H1 (cell line): ENCODE measurements around the gene PRR33. TPM values are rescaled to one million over a fixed set of nuclear protein-coding genes. Genes with fewer than 3 reads are reported as not detected.

Experiments used
- CTCF ChIA-PET: fragments of 300-600 bp; sonication (Branson Sonifier 250); formaldehyde crosslinking; loops from one replicate; lab custom pipeline; 2021; ENCODE audit not compliant: partially characterized antibody; lab: Charles Lee
- POLR2A ChIA-PET: fragments of 300-600 bp; sonication (Branson Sonifier 250); formaldehyde crosslinking; loops from one replicate; lab custom pipeline; 2021; ENCODE audit warnings: inconsistent platforms; ENCODE audit not compliant: partially characterized antibody; lab: Charles Lee
- DNase-seq, 2 experiments: peaks; one replicate each; pipeline versions ENCODE4 v3.0.0 to v3.0.0-alpha.2; 2010 to 2022; ENCODE audit warnings: low spot score in 2 of 2, low read depth in 1 of 2, mixed read lengths in 1 of 2
- FAIRE-seq: peaks from 2 replicates; lab custom pipeline; 2011; peaks lifted over from hg19 to GRCh38; lab: Jason Lieb, UNC
- H2AFZ ChIP-seq: 2 replicates; pipeline ENCODE4 v1.8.1; 2012; ENCODE audit warnings: low read length, inconsistent platforms
- H2AK5ac ChIP-seq: 2 replicates; pipeline ENCODE4 v1.6.1; 2013; ENCODE audit warnings: low read depth, low read length
- H2BK120ac ChIP-seq: replicated peaks from 2 replicates; pipeline ENCODE3; 2013; ENCODE audit warnings: low read depth, low read length, inconsistent platforms
- H2BK12ac ChIP-seq: 2 replicates; pipeline ENCODE4 v1.6.1; 2013; ENCODE audit warnings: low read depth, low read length
- H2BK15ac ChIP-seq: 2 replicates; pipeline ENCODE4 v1.6.1; 2013; ENCODE audit warnings: low read length
- H2BK20ac ChIP-seq: 2 replicates; pipeline ENCODE4 v1.6.1; 2013; ENCODE audit warnings: low read length
- H2BK5ac ChIP-seq: 2 replicates; pipeline ENCODE4 v1.6.1; 2013; ENCODE audit warnings: low read depth, low read length
- H3K14ac ChIP-seq: 2 replicates; pipeline ENCODE4 v1.6.1; 2013; ENCODE audit warnings: inconsistent platforms; ENCODE audit not compliant: insufficient read length
- H3K18ac ChIP-seq: 2 replicates; pipeline ENCODE4 v1.6.1; 2013; ENCODE audit warnings: low read length; ENCODE audit errors: extremely low read depth
- H3K23ac ChIP-seq: 2 replicates; pipeline ENCODE4 v1.6.1; 2013; ENCODE audit warnings: inconsistent platforms; ENCODE audit not compliant: insufficient read length
- H3K23me2 ChIP-seq: 2 replicates; pipeline ENCODE4 v1.6.1; 2013; ENCODE audit warnings: low read depth, low read length
- H3K27ac ChIP-seq: 2 replicates; pipeline ENCODE4 v1.6.1; 2011; ENCODE audit warnings: low read depth, low read length, inconsistent platforms
- H3K27me3 ChIP-seq, 4 experiments: replicated peaks in 1 of 4; 1 replicate in 1 of 4; 2 replicates in 3 of 4; pipeline versions ENCODE4 v1.6.1 to v1.8.1; 2011 to 2013; ENCODE audit warnings: low read length in 3 of 4, mild to moderate bottlenecking in 3 of 4, inconsistent platforms in 2 of 4, mixed read lengths in 2 of 4, moderate library complexity in 1 of 4; ENCODE audit not compliant: control insufficient read depth in 3 of 4, insufficient read depth in 3 of 4; ENCODE audit errors: extremely low read depth in 1 of 4
- H3K36me3 ChIP-seq, 4 experiments: 2 replicates each; pipeline versions ENCODE4 v1.6.1 to v1.8.1; 2011 to 2013; ENCODE audit warnings: mild to moderate bottlenecking in 4 of 4, low read length in 3 of 4, moderate library complexity in 2 of 4, control low read depth in 1 of 4, inconsistent platforms in 1 of 4; ENCODE audit not compliant: insufficient read depth in 4 of 4, control insufficient read depth in 2 of 4
- H3K4ac ChIP-seq: replicated peaks from 2 replicates; pipeline ENCODE3; 2013; ENCODE audit warnings: low read length, low read depth, mixed read lengths, inconsistent platforms; ENCODE audit not compliant: insufficient read length
- H3K4me1 ChIP-seq, 4 experiments: replicated peaks in 1 of 4; 1 replicate in 1 of 4; 2 replicates in 3 of 4; pipeline versions ENCODE4 v1.6.1 to v1.8.1; 2011 to 2013; ENCODE audit warnings: low read length in 3 of 4, inconsistent platforms in 2 of 4, mixed read lengths in 1 of 4; ENCODE audit not compliant: insufficient read depth in 4 of 4, control insufficient read depth in 3 of 4
- H3K4me2 ChIP-seq, 2 experiments: 2 replicates each; pipeline versions ENCODE4 v1.6.1 to v1.8.1; 2011 to 2013; ENCODE audit warnings: low read depth in 2 of 2, low read length in 2 of 2, control low read depth in 1 of 2, inconsistent platforms in 1 of 2, mild to moderate bottlenecking in 1 of 2; ENCODE audit not compliant: insufficient read depth in 1 of 2
- H3K4me3 ChIP-seq, 4 experiments: fragments of 200-600, 300-600 bp in 1 of 4; sonication (generic), shearing (Covaris generic), sonication (Bioruptor Twin) in 1 of 4; 2 replicates each; pipeline versions ENCODE4 v1.5.1 to v1.8.1; 2011 to 2016; ENCODE audit warnings: low read length in 4 of 4, low read depth in 3 of 4, control low read depth in 2 of 4, inconsistent platforms in 2 of 4, mild to moderate bottlenecking in 2 of 4, mixed read lengths in 1 of 4, moderate library complexity in 1 of 4; ENCODE audit not compliant: insufficient read depth in 2 of 4; ENCODE audit errors: extremely low read depth in 1 of 4
- H3K56ac ChIP-seq: replicated peaks from 2 replicates; pipeline ENCODE3; 2013; ENCODE audit warnings: low read depth, mild to moderate bottlenecking, mixed read lengths, low read length, inconsistent platforms; ENCODE audit not compliant: insufficient read length
- H3K79me1 ChIP-seq: 2 replicates; pipeline ENCODE4 v1.6.1; 2013; ENCODE audit warnings: low read depth, low read length, control low read depth
- H3K79me2 ChIP-seq, 2 experiments: 2 replicates each; pipeline versions ENCODE4 v1.6.1 to v1.8.1; 2012 to 2013; ENCODE audit warnings: low read length in 2 of 2, mild to moderate bottlenecking in 2 of 2, inconsistent platforms in 1 of 2; ENCODE audit not compliant: insufficient read depth in 2 of 2, control insufficient read depth in 1 of 2
- H3K9ac ChIP-seq, 4 experiments: replicated peaks in 1 of 4; 1 replicate in 1 of 4; 2 replicates in 3 of 4; pipeline versions ENCODE4 v1.6.1 to v1.8.1; 2011 to 2013; ENCODE audit warnings: low read depth in 3 of 4, low read length in 3 of 4, control low read depth in 2 of 4, mild to moderate bottlenecking in 2 of 4, moderate library complexity in 2 of 4, inconsistent platforms in 1 of 4; ENCODE audit errors: extremely low read depth in 1 of 4
- H3K9me3 ChIP-seq, 2 experiments: 2 replicates each; pipeline versions ENCODE4 v1.6.1 to v1.8.1; 2012 to 2013; ENCODE audit warnings: mild to moderate bottlenecking in 2 of 2, moderate library complexity in 2 of 2, control low read depth in 1 of 2, inconsistent platforms in 1 of 2, low read depth in 1 of 2, low read length in 1 of 2, mixed read lengths in 1 of 2; ENCODE audit not compliant: insufficient read depth in 2 of 2
- H4K20me1 ChIP-seq, 2 experiments: replicated peaks in 1 of 2; 2 replicates each; pipeline versions ENCODE3 to v1.8.1; 2011 to 2013; ENCODE audit warnings: inconsistent platforms in 2 of 2, low read length in 2 of 2, mild to moderate bottlenecking in 1 of 2; ENCODE audit not compliant: insufficient read depth in 2 of 2, control insufficient read depth in 1 of 2
- H4K5ac ChIP-seq: 2 replicates; pipeline ENCODE4 v1.6.1; 2013; ENCODE audit warnings: low read length, low read depth, mixed read lengths, inconsistent platforms; ENCODE audit not compliant: insufficient read length
- H4K8ac ChIP-seq: 2 replicates; pipeline ENCODE4 v1.8.0; 2013; ENCODE audit warnings: mild to moderate bottlenecking, moderate library complexity, low read length, inconsistent platforms; ENCODE audit not compliant: insufficient read depth; ENCODE audit errors: extremely low read depth
- H4K91ac ChIP-seq: replicated peaks from 2 replicates; pipeline ENCODE3; 2013; ENCODE audit warnings: low read length, mixed read lengths, inconsistent platforms; ENCODE audit not compliant: insufficient read length
- ATF3 ChIP-seq: IDR thresholded peaks from 2 replicates; pipeline ENCODE4 v1.6.1; 2011; ENCODE audit warnings: low read depth, mild to moderate bottlenecking, low read length; ENCODE audit not compliant: insufficient read depth
- BRCA1 ChIP-seq: IDR thresholded peaks from 2 replicates; pipeline ENCODE4 v1.6.1; 2012; ENCODE audit warnings: low read depth, low read length, improper control_type of control experiment
- EZH2 ChIP-seq: fragments of 200-600 bp; sonication (generic); IDR thresholded peaks from 2 replicates; pipeline ENCODE4 v1.7.1; 2012; ENCODE audit warnings: low read depth, mild to moderate bottlenecking, moderate library complexity, low read length, inconsistent platforms; ENCODE audit not compliant: severe bottlenecking
- GABPA ChIP-seq: IDR thresholded peaks from 2 replicates; pipeline ENCODE4 v1.6.1; 2011; ENCODE audit warnings: mild to moderate bottlenecking, low read length, moderate library complexity, borderline replicate concordance; ENCODE audit not compliant: insufficient read depth
- PHF8 ChIP-seq: fragments of 200-600 bp; sonication (generic); conservative IDR thresholded peaks from 2 replicates; pipeline ENCODE4 v1.7.1; 2012; ENCODE audit warnings: low read depth, mild to moderate bottlenecking, inconsistent platforms, low read length, moderate library complexity
- POU5F1 ChIP-seq: IDR thresholded peaks from 2 replicates; pipeline ENCODE4 v1.6.1; 2011; ENCODE audit warnings: low read depth, mild to moderate bottlenecking, low read length, moderate library complexity
- RAD21 ChIP-seq, 2 experiments: IDR thresholded peaks in 1 of 2; conservative IDR thresholded peaks in 1 of 2; 2 replicates each; pipeline ENCODE4 v1.6.1; 2011; ENCODE audit warnings: low read depth in 2 of 2, low read length in 2 of 2, improper control_type of control experiment in 1 of 2, inconsistent platforms in 1 of 2, mild to moderate bottlenecking in 1 of 2, moderate library complexity in 1 of 2
- RFX5 ChIP-seq: IDR thresholded peaks from 2 replicates; pipeline ENCODE4 v1.6.1; 2011; ENCODE audit warnings: low read depth, low read length, improper control_type of control experiment, borderline replicate concordance
- SRF ChIP-seq: IDR thresholded peaks from 2 replicates; pipeline ENCODE4 v1.6.1; 2011; ENCODE audit warnings: mild to moderate bottlenecking, low read depth, low read length, moderate library complexity
- SUZ12 ChIP-seq: fragments of 200-600 bp; sonication (generic); IDR thresholded peaks from 2 replicates; pipeline ENCODE4 v1.6.1; 2012; ENCODE audit warnings: mild to moderate bottlenecking, inconsistent platforms, low read length, moderate library complexity, mixed read lengths
- TEAD4 ChIP-seq: IDR thresholded peaks from 2 replicates; pipeline ENCODE4 v1.6.1; 2012; ENCODE audit warnings: low read depth, low read length, inconsistent platforms, mixed read lengths
- WGBS, 2 experiments: shearing (Covaris generic) in 1 of 2; methylation state at CpG; one replicate each; pipeline versions ENCODE4 v1.1.6 to v1.1.7; 2013 to 2015; ENCODE audit warnings: low lambda C conversion rate in 2 of 2, mixed read lengths in 2 of 2, inconsistent platforms in 1 of 2, low coverage in 1 of 2, missing lambda C conversion rate in 1 of 2; ENCODE audit not compliant: insufficient replicate concordance in 2 of 2, insufficient coverage in 1 of 2, insufficient read length in 1 of 2; ENCODE audit errors: extremely low coverage in 1 of 2, missing lambda C conversion rate in 1 of 2; 5-methylcytosine and 5-hydroxymethylcytosine counted together
- polyA plus RNA-seq, 7 experiments: library from polyadenylated mRNA; depleted of rRNA in 3 of 7; stranded (reverse) in 5 of 7; unstranded in 2 of 7; fragments of >200 nt in 5 of 7; fragments of 200-250 nt in 2 of 7; gene quantifications; 1 replicate in 5 of 7; 2 replicates in 1 of 7; 4 replicates in 1 of 7; pipeline versions ENCODE4 v1.2.1 to v1.2.3, GENCODE V29; 2011 to 2013; ENCODE audit warnings: missing spikeins in 2 of 7, mixed read lengths in 2 of 7
- total RNA-seq: library from RNA; stranded (reverse); fragmentation: NEBNext Ultra II Directional; extraction: Animal tissue kit (Norgen Biotek cat#: 25700); gene quantifications from 2 replicates; pipeline ENCODE4 v1.2.1, GENCODE V29; 2021

PRR33 gene
- total and polyA plus RNA-seq, 2 of the 8 experiments (the other 6 are each of a cell fraction or from before 2014, with no cell fraction given) = 0.02 TPM; not detected in 1

- peaks cover 0 to 3% (median 0%) of the 10 kb centered on the region in 4 experiments; a peak in 3 of 7 replicates for H3K4me1 ChIP-seq
- no peak overlapping the region for H2BK12ac ChIP-seq
- H4K8ac ChIP-seq = peak overlapping the region; percentile 51; the same call in 1 of the 2 replicates
- no peaks in the 10 kb centered on the region for H3K27me3 ChIP-seq
- H4K20me1 ChIP-seq = no peaks in the 10 kb centered on the region
- CTCF ChIA-PET = interaction anchor here (0.6 to 2.7 kb wide), 4 partner anchors 50 to 347 kb away, joined by 4 to 8 read pairs (median 5); no protein-coding TSS in a partner anchor
- H2BK15ac ChIP-seq = no peak overlapping the region
- no peaks in the 10 kb centered on the region for H3K36me3 ChIP-seq
- no peak overlapping the region for H4K5ac ChIP-seq
- no peak overlapping the region for H3K4me2 ChIP-seq
- H2BK5ac ChIP-seq = no peak overlapping the region
- H3K4ac ChIP-seq = no peak overlapping the region
- no peak overlapping the region for H3K27ac ChIP-seq
- no peak overlapping the region for H2AFZ ChIP-seq
- H3K79me1 ChIP-seq = no peaks in the 10 kb centered on the region
- H3K9ac ChIP-seq = no peak overlapping the region
- FAIRE-seq = no peak
- no peak overlapping the region for H3K4me3 ChIP-seq
- H2BK20ac ChIP-seq = no peak overlapping the region
- H2BK120ac ChIP-seq = no peak overlapping the region
- H3K56ac ChIP-seq = no peak overlapping the region
- 95% methylated on average over 10 of the region's 11 CpGs; no CpG with 5 or more reads in 1 of the 2 experiments for WGBS, 2 experiments
- H3K14ac ChIP-seq = no peak overlapping the region
- POLR2A ChIA-PET = no interaction called here
- no peak overlapping the region for H2AK5ac ChIP-seq
- H4K91ac ChIP-seq = peak overlapping the region; percentile 15
- H3K23ac ChIP-seq = no peak overlapping the region
- no peak overlapping the region for H3K18ac ChIP-seq
- H3K23me2 ChIP-seq = peaks cover 4% of the 10 kb centered on the region; the same call in 1 of the 2 replicates
- H3K79me2 ChIP-seq = no peaks in the 10 kb centered on the region
- H3K9me3 ChIP-seq = no peaks in the 10 kb centered on the region
- no peak for DNase-seq
- TF ChIP-seq RAD21 (IDR thresholded peaks at IDR 0.05 in 1 of 2, conservative IDR thresholded peaks at IDR 0.05 in 1 of 2; ENCODE audit: low read depth in 2 of 2, low read length in 2 of 2) (no peak), POU5F1 (no peak), RFX5 (no peak), GABPA (no peak), TEAD4 (no peak), SUZ12 (no peak), SRF (no peak), PHF8 (no peak), EZH2 (no peak), BRCA1 (no peak), ATF3 (no peak)
Measured at GRCh38 chr11:1932105-1932480, 40.4 kb upstream of the PRR33 start.
